Testis (tissue), 2 donors: Measurements from ENCODE around the gene SHISAL1.

Experiments used
- CTCF ChIP-seq, 3 experiments: fragments of 450-650 bp in 2 of 3; fragments of 200-600 bp in 1 of 3; sonication (generic) in 1 of 3; IDR thresholded peaks; one replicate each; pipeline ENCODE4 v1.5.1; 2016 to 2019; ENCODE audit warnings: antibody characterized with exemption in 3 of 3, mild to moderate bottlenecking in 2 of 3, moderate library complexity in 1 of 3
- POLR2A ChIP-seq: fragments of 450-650 bp; IDR thresholded peaks from one replicate; pipeline ENCODE4 v1.6.1; 2017; ENCODE audit warnings: antibody characterized with exemption, mild to moderate bottlenecking, moderate library complexity

GRCh38 chr22:44342347-44342956 lies 29.7 kb upstream of the SHISAL1 start:
- TF ChIP-seq CTCF (IDR thresholded peaks at IDR 0.05) (no peak), POLR2A (no peak)
